Skeletal muscle tissue (tissue), 4 donors: ENCODE data around the gene ASAP2. TPM values are rescaled to one million over a fixed set of nuclear protein-coding genes. Genes with fewer than 3 reads are reported as not detected.

Experiments
- H3K27ac ChIP-seq: one replicate; pipeline ENCODE4 v1.7.0; 2013; ENCODE audit warnings: mild to moderate bottlenecking, low read depth, low read length, inconsistent platforms
- H3K27me3 ChIP-seq, 3 donors: one replicate each; pipeline ENCODE4 v1.7.0; 2013; ENCODE audit warnings: low read length in 3 of 3; ENCODE audit not compliant: control insufficient read depth in 3 of 3, insufficient read depth in 3 of 3
- H3K36me3 ChIP-seq, 3 donors: one replicate each; pipeline ENCODE4 v1.7.0; 2013; ENCODE audit warnings: low read length in 3 of 3; ENCODE audit not compliant: control insufficient read depth in 3 of 3, insufficient read depth in 3 of 3
- H3K4me1 ChIP-seq, 3 donors: one replicate each; pipeline ENCODE4 v1.7.0; 2013; ENCODE audit warnings: low read length in 3 of 3, mild to moderate bottlenecking in 3 of 3; ENCODE audit not compliant: control insufficient read depth in 3 of 3, insufficient read depth in 3 of 3
- H3K4me3 ChIP-seq, 3 donors: one replicate each; pipeline ENCODE4 v1.7.0; 2013; ENCODE audit warnings: low read length in 3 of 3
- H3K9ac ChIP-seq, 3 donors: one replicate each; pipeline ENCODE4 v1.7.0; 2013; ENCODE audit warnings: low read length in 3 of 3, mild to moderate bottlenecking in 3 of 3, moderate library complexity in 2 of 3, low read depth in 1 of 3
- H3K9me3 ChIP-seq, 3 donors: one replicate each; pipeline ENCODE4 v1.7.0; 2013; ENCODE audit warnings: low read length in 3 of 3; ENCODE audit not compliant: control insufficient read depth in 3 of 3
- total RNA-seq: library from RNA; depleted of rRNA; stranded (reverse); fragments of >200 nt; gene quantifications from one replicate; pipeline ENCODE4 v1.2.3, GENCODE V29; 2014
- donor health status: Osteomylitis.

ASAP2 gene
- total RNA-seq, 1 donor from 2014 or later = 17.7 TPM

DNA sequence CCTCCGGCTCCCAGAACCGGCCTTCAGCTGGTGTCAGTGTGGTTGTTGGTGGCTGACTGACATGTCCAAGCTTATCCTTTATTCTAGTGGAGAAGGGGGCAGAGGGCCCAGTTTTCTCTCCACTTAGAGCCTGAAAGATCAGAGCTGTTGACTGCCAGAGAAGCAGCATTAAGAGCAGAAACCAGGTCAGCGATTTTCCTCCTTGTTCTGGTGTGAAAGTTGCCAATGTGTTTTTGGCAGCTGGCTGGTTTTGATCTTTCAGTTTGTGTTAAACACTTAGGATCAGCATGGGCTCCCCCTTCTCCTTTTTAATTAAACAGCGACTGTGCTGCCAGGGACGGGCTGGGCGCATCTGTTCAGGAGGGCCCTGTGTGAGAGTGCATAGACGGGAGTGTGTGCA is 100.9 kb downstream of the ASAP2 start:
- peaks cover 52 to 66% (median 65%) of the 10 kb centered on the region in 3 donors for H3K4me1 ChIP-seq
- peak overlapping the region in 1 of 3 donors; percentile 19 for H3K9ac ChIP-seq
- no peaks in the 10 kb centered on the region for H3K27me3 ChIP-seq
- H3K9me3 ChIP-seq = no peaks in the 10 kb centered on the region
- H3K27ac ChIP-seq = no peak overlapping the region
- H3K36me3 ChIP-seq = no peaks in the 10 kb centered on the region
- no peak overlapping the region for H3K4me3 ChIP-seq

DNA sequence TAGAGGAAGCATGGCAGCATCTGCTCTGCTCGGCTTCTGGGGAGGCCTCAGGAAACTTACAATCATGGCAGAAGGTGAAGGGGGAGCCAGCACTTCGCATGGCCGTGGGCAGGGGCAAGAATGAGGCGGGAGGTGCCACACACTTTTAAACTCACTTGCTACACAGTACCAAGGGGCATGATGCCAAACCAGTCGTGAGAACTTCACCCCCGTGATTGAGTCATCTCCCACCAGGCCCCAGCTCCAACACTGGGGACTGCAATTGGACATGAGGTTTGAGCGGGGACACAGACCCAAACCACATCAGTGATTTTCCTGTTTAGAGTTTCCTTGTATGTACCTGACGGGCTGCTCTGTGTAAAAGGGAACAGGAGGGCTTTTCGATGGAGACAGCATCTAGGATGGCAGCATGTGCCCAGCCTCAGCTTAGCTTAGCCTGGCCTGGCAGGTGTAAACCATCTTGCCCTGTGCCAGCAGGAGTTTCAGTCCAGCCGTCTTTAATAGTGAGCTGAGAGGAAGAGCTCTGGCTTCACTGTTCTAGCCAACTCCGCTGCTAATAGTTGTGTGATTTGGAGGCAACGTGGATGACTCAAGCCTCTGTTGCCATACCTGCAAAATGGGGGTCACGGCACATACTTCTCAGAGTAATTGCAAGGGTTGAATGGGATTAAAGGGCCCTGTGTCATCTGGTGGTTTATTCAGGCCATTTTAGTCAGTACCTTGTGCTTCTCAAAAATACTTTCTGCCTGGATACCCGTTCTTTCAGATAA is 101.8 kb downstream of the ASAP2 start:
- peaks cover 52 to 63% (median 62%) of the 10 kb centered on the region in 3 donors for H3K4me1 ChIP-seq
- no peaks in the 10 kb centered on the region for H3K9me3 ChIP-seq
- H3K27ac ChIP-seq = no peak overlapping the region
- no peak overlapping the region for H3K4me3 ChIP-seq
- H3K27me3 ChIP-seq = no peaks in the 10 kb centered on the region
- no peak overlapping the region for H3K9ac ChIP-seq
- H3K36me3 ChIP-seq = no peaks in the 10 kb centered on the region

DNA sequence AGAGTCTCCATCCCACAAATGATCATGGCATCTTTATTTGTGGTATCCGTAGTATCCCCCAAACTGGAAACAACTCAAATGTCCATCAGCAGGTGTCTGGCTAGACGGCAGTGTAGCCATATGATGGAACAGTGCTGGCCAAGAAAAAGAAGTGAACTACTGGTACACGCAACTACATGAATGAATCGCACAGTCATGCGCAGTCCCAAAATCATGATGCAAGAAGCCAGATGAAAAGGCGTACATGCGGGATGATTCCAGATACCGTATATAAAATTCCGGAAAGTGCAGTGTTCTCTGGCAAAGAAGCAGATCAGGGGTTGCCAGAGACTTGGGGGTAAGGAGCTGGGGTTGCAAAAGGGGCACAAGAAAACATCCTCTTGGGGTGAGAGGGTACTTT is 102.5 kb downstream of the ASAP2 start:
- H3K27me3 ChIP-seq = no peaks in the 10 kb centered on the region
- no peak overlapping the region for H3K4me3 ChIP-seq
- no peaks in the 10 kb centered on the region for H3K36me3 ChIP-seq
- no peaks in the 10 kb centered on the region for H3K9me3 ChIP-seq
- H3K9ac ChIP-seq = no peak overlapping the region
- H3K27ac ChIP-seq = no peak overlapping the region
- H3K4me1 ChIP-seq = peaks cover 46 to 55% (median 54%) of the 10 kb centered on the region in 3 donors

DNA sequence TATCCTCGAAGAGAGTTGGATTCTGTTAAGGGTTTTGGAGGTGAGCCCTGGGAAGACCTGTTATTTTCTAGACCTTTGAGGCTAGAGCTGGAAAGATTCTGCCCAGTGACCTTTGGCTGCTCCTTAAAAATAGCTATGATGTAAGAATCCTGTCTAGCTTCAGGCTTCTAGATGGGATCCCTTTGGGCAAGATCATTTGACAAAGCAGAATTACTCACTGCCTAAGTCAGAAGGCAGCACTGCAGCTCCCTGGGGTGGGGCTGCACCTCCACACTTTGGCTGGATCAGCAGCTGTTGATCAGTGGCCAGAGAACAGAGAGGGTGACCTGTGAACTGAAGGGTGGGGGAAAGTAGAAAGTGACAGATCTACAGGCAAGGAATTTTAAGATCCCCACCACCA is 103.8 kb downstream of the ASAP2 start:
- Histone ChIP-seq H3K27me3 (no peaks in the 10 kb centered on the region), H3K27ac (peak overlapping the region; percentile 84), H3K9ac (peak overlapping the region; percentile 50 to 55 (median 54)), H3K36me3 (no peaks in the 10 kb centered on the region), H3K9me3 (no peaks in the 10 kb centered on the region), H3K4me3 (peak overlapping the region in 1 of 3 donors; percentile 14), H3K4me1 (peaks cover 46 to 53% (median 51%) of the 10 kb centered on the region in 3 donors)

DNA sequence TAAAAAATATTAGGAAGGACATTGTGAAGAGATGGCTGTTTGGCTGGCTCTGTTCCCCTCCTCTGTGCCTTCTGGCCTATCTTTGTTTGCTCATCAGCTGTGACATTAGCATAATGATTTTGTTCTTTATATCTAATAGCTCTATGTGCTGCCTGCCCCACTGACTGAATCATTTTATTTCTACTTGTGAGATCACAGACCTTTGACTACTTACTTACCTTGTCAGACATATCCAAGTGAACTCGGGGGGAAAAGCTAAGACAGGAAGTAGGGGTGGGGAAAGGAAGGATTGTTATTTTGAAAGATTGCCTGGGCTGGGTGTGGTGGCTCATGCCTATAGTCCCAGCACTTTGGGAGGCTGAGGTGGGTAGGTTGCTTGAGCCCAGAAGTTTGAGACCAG is 104.2 kb downstream of the ASAP2 start:
- Histone ChIP-seq H3K4me3 (peak overlapping the region in 1 of 3 donors; percentile 14), H3K9me3 (no peaks in the 10 kb centered on the region), H3K27ac (peak overlapping the region; percentile 84), H3K36me3 (no peaks in the 10 kb centered on the region), H3K4me1 (peaks cover 46 to 53% (median 51%) of the 10 kb centered on the region in 3 donors), H3K27me3 (no peaks in the 10 kb centered on the region), H3K9ac (peak overlapping the region; percentile 50 to 55 (median 54))

DNA sequence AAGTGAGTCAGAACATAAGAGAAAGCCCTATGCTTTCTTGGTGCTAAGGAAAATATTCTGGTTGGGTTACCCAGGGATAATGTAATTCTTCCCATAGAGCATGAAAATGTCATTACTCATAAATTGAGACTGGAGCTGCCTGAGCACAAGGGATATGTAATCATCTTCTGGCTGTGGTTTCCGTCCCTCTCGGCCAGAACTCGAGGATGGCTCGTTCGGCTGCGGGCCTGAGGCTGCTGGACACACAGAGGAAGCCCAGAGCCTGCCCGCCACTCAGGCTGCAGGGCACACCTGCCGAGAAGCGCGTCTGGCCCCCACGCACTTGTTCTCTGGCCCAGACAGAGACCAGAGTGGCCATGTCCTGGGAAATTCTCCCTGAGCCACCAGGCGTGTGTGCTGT is 104.9 kb downstream of the ASAP2 start:
- Histone ChIP-seq H3K36me3 (no peaks in the 10 kb centered on the region), H3K4me3 (peak overlapping the region in 1 of 3 donors; percentile 25), H3K9ac (peak overlapping the region; percentile 50 to 67 (median 63)), H3K27ac (peak overlapping the region; percentile 84), H3K27me3 (no peaks in the 10 kb centered on the region), H3K4me1 (peaks cover 46 to 53% (median 49%) of the 10 kb centered on the region in 3 donors), H3K9me3 (no peaks in the 10 kb centered on the region)

DNA sequence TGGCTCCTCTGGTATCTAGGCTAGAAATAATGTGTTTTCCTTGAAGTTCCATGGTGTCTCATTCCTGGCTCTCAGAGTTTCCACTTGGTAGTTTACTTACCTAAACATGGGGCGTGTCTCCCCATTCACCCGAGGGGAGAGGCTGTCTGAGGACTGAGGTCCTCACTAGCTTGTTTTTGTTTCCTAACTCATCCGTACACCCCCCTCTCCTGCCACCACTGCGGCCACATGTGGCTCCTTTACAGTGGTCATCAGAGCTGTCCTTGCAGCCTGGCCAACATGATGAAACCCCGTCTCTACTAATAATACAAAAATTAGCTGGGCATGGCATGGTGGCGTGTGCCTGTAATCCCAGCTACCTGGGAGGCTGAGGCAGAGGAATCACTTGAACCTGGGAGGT is 106.0 kb downstream of the ASAP2 start:
- no peaks in the 10 kb centered on the region for H3K9me3 ChIP-seq
- peak overlapping the region; percentile 84 for H3K27ac ChIP-seq
- peak overlapping the region in 1 of 3 donors; percentile 54 for H3K9ac ChIP-seq
- H3K27me3 ChIP-seq = no peaks in the 10 kb centered on the region
- no peaks in the 10 kb centered on the region for H3K36me3 ChIP-seq
- no peak overlapping the region for H3K4me3 ChIP-seq
- H3K4me1 ChIP-seq = peaks cover 36 to 43% (median 40%) of the 10 kb centered on the region in 3 donors

DNA sequence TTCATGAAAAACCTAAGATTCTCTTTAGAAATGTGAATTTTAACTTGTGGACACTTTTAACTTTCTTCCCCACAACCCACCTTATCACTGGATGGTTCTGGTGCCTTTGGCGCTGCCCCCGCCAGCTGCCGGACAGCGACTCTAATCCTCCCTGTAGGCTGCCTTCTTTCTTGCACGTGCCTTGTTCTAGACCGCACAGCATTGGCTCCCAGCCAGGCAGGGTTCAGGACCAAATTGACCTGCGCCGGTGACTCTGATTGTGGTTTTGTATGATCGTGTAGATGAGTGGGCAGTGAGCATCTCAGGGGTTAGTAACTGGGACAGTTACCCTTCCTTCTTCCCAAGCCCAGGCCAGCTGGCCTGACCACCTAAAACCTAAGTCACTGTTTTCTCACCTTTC is 106.8 kb downstream of the ASAP2 start:
- Histone ChIP-seq H3K27me3 (no peaks in the 10 kb centered on the region), H3K4me3 (no peak overlapping the region), H3K4me1 (peaks cover 32 to 37% (median 34%) of the 10 kb centered on the region in 3 donors), H3K9ac (no peak overlapping the region), H3K27ac (no peak overlapping the region), H3K36me3 (no peaks in the 10 kb centered on the region), H3K9me3 (no peaks in the 10 kb centered on the region)

DNA sequence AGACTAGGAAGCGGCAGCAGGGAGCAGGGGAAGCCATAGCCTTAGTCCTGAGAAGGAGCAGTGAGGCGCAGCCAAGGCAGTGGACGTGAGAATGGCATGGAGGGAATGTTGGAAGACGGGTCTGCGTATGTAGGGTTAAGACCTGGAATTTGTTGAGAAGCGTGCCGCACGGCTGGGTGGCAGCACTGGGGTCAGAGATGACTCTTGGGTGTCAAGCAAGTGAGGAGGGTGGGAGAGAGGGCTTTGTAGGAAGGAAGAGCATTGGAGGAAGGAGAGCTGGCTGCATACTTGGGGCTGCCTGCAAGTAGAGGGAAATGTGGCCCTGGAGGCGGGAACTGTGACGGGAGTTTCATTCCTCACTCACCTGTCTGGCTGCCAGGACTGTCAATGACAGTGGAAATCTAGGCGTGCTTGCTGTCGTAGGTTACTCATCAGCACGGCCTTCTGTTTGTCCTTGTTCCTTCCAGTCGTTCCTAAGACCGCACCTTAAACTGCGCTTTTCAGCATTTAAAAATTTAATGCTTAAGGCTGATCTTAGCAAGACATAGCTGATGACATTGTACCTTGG is 108.8 kb downstream of the ASAP2 start:
- Histone ChIP-seq H3K4me3 (no peak overlapping the region), H3K4me1 (peaks cover 27 to 33% (median 30%) of the 10 kb centered on the region in 3 donors), H3K36me3 (no peaks in the 10 kb centered on the region), H3K9ac (no peak overlapping the region), H3K9me3 (no peaks in the 10 kb centered on the region), H3K27ac (no peak overlapping the region), H3K27me3 (no peaks in the 10 kb centered on the region)

DNA sequence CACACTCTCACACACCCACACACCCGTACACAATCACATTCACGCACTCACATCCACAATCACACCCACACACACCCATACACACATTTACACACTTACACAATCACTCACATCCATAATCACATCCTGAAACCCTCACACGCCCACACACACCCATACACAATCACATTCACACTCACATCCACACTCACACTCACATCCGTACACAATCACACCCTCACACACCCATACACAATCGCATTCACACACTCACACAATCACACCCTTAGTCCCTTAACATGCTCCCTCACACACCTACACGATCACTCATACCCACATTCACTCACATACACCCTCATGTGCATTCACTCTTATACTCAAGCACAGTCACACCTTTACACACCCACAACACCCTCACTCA is 110.9 kb downstream of the ASAP2 start:
- Histone ChIP-seq H3K27ac (no peak overlapping the region), H3K9ac (no peak overlapping the region), H3K9me3 (no peaks in the 10 kb centered on the region), H3K4me3 (no peak overlapping the region), H3K4me1 (peaks cover 9 to 14% (median 13%) of the 10 kb centered on the region in 3 donors), H3K36me3 (no peaks in the 10 kb centered on the region), H3K27me3 (no peaks in the 10 kb centered on the region)
